HCT116 (cell line): ENCODE measurements around the gene KCND3. TPM values are rescaled to one million over a fixed set of nuclear protein-coding genes. Genes with fewer than 3 reads are reported as not detected.

ENCODE experiments used
- ATAC-seq: fragments of 200-7000 bp; cut with Tn5 transposase; 2 replicates; pipeline ENCODE4 v1.9.1; 2020; ENCODE audit warnings: mild to moderate bottlenecking, moderate library complexity
- BruUV-seq: library from RNA; stranded (reverse); fragments of 400-500 nt; replicated peaks from 2 replicates; lab custom pipeline; 2021; lab: Mats Ljungman, UMichigan
- CTCF ChIA-PET: fragments of 300-600 bp; sonication (Branson Sonifier 250); formaldehyde crosslinking; loops from one replicate; lab custom pipeline; 2021; ENCODE audit warnings: antibody characterized with exemption; lab: Charles Lee
- POLR2A ChIA-PET: fragments of 300-600, 350-600 bp; sonication (Branson Sonifier 250); formaldehyde crosslinking; loops from one replicate; lab custom pipeline; 2021; ENCODE audit warnings: antibody characterized with exemption; lab: Charles Lee
- RAD21 ChIA-PET, 2 experiments: fragments of 300-600 bp; sonication (Branson Sonifier 250); formaldehyde crosslinking; loops; one replicate each; lab custom pipeline; 2023; ENCODE audit warnings: low total read pairs in 2 of 2; ENCODE audit not compliant: uncharacterized antibody in 2 of 2, unreplicated experiment in 2 of 2, low non-redundant PET in 1 of 2; lab: Charles Lee
- DNase-seq: peaks from one replicate; pipeline ENCODE4 v3.0.0-alpha.2; 2010; ENCODE audit warnings: low read depth, low spot score
- H2AFZ ChIP-seq: fragments of 200-600 bp; shearing (Covaris generic), sonication (generic); 2 replicates; pipeline ENCODE4 v1.6.1; 2017; ENCODE audit warnings: low read depth, mixed run types, mixed read lengths, antibody characterized with exemption, low read length; ENCODE audit not compliant: poor library complexity, severe bottlenecking
- H3K27ac ChIP-seq: 2 replicates; pipeline ENCODE4 v1.5.1; 2012; ENCODE audit warnings: low read depth, low read length
- H3K27me3 ChIP-seq: fragments of 200-600 bp; sonication (generic); 2 replicates; pipeline ENCODE4 v1.6.1; 2016; ENCODE audit warnings: mixed run types, low read length, mixed read lengths; ENCODE audit not compliant: insufficient read depth
- H3K36me3 ChIP-seq, 2 experiments: fragments of 200-500 bp in 1 of 2; fragments of 200-600 bp in 1 of 2; sonication (Bioruptor generic) in 1 of 2; sonication (generic) in 1 of 2; 2 replicates each; pipeline versions ENCODE4 v1.5.1 to v1.6.1; 2014 to 2016; ENCODE audit warnings: low read length in 2 of 2, inconsistent platforms in 1 of 2, mixed read lengths in 1 of 2, mixed run types in 1 of 2; ENCODE audit not compliant: insufficient read depth in 2 of 2, control insufficient read depth in 1 of 2
- H3K4me1 ChIP-seq, 2 experiments: fragments of 200-600 bp in 1 of 2; sonication (generic) in 1 of 2; 2 replicates each; pipeline versions ENCODE4 v1.5.1 to v1.6.1; 2012 to 2017; ENCODE audit warnings: low read length in 2 of 2, inconsistent platforms in 1 of 2, mild to moderate bottlenecking in 1 of 2, mixed read lengths in 1 of 2, mixed run types in 1 of 2, moderate library complexity in 1 of 2; ENCODE audit not compliant: insufficient read depth in 2 of 2, control insufficient read depth in 1 of 2
- H3K4me2 ChIP-seq: fragments of 200-600 bp; sonication (generic); 2 replicates; pipeline ENCODE4 v1.6.1; 2017; ENCODE audit warnings: mixed run types, low read length, mixed read lengths
- H3K4me3 ChIP-seq, 2 experiments: fragments of 200-600 bp in 1 of 2; sonication (generic) in 1 of 2; replicated peaks in 1 of 2; 2 replicates each; pipeline ENCODE4 v1.5.1; 2011 to 2016; ENCODE audit warnings: low read length in 2 of 2, control low read depth in 1 of 2, low read depth in 1 of 2, mild to moderate bottlenecking in 1 of 2, mixed read lengths in 1 of 2, mixed run types in 1 of 2
- H3K79me2 ChIP-seq: fragments of 200-600 bp; sonication (generic); 2 replicates; pipeline ENCODE4 v1.6.1; 2017; ENCODE audit warnings: mild to moderate bottlenecking, mixed run types, low read length, moderate library complexity, mixed read lengths; ENCODE audit not compliant: insufficient read depth
- H3K9ac ChIP-seq: fragments of 200-600 bp; sonication (generic); 2 replicates; pipeline ENCODE4 v1.6.1; 2016; ENCODE audit warnings: low read length, mixed read lengths
- H3K9me2 ChIP-seq: fragments of 200-600 bp; sonication (generic), shearing (Covaris generic); 2 replicates; pipeline ENCODE4 v1.6.1; 2017; ENCODE audit warnings: mixed run types, mild to moderate bottlenecking, moderate library complexity; ENCODE audit not compliant: insufficient read depth
- H3K9me3 ChIP-seq, 2 experiments: fragments of 200-500 bp in 1 of 2; fragments of 200-600 bp in 1 of 2; sonication (Bioruptor generic) in 1 of 2; sonication (generic) in 1 of 2; 2 replicates each; pipeline ENCODE4 v1.6.1; 2014 to 2017; ENCODE audit warnings: low read length in 2 of 2, mixed read lengths in 2 of 2, inconsistent platforms in 1 of 2, low read depth in 1 of 2, mild to moderate bottlenecking in 1 of 2, mixed run types in 1 of 2, moderate library complexity in 1 of 2; ENCODE audit not compliant: control insufficient read depth in 1 of 2, insufficient read depth in 1 of 2
- H4K20me1 ChIP-seq: fragments of 200-600 bp; sonication (generic), shearing (Covaris generic); 2 replicates; pipeline ENCODE4 v1.6.1; 2017; ENCODE audit warnings: mixed run types, mild to moderate bottlenecking, moderate library complexity; ENCODE audit not compliant: insufficient read depth
- CBX3 ChIP-seq: IDR thresholded peaks from 2 replicates; pipeline ENCODE4 v1.6.1; 2012; ENCODE audit warnings: low read depth
- CEBPB ChIP-seq: IDR thresholded peaks from 2 replicates; pipeline ENCODE4 v1.6.1; 2012; ENCODE audit warnings: low read depth
- EGR1 ChIP-seq: IDR thresholded peaks from 2 replicates; pipeline ENCODE4 v1.6.1; 2012; ENCODE audit warnings: low read depth
- ELF1 ChIP-seq: IDR thresholded peaks from 2 replicates; pipeline ENCODE4 v1.6.1; 2012; ENCODE audit warnings: low read depth, borderline replicate concordance
- EZH2 ChIP-seq: fragments of 200-600 bp; sonication (generic); IDR thresholded peaks from 2 replicates; pipeline ENCODE4 v1.6.1; 2017; ENCODE audit warnings: antibody characterized with exemption, mixed run types
- EZH2phosphoT487 ChIP-seq: fragments of 200-600 bp; IDR thresholded peaks from 2 replicates; pipeline ENCODE4 v1.6.1; 2018; ENCODE audit warnings: antibody characterized with exemption, borderline replicate concordance
- FOSL1 ChIP-seq: IDR thresholded peaks from 2 replicates; pipeline ENCODE4 v1.6.1; 2012; ENCODE audit warnings: low read depth
- JUND ChIP-seq: IDR thresholded peaks from 2 replicates; pipeline ENCODE4 v1.6.1; 2012
- POLR2A ChIP-seq: IDR thresholded peaks from 2 replicates; pipeline ENCODE4 v1.7.0; 2011; ENCODE audit warnings: borderline replicate concordance; ENCODE audit not compliant: insufficient read depth, insufficient read length; ENCODE audit errors: extremely low read depth
- POLR2AphosphoS5 ChIP-seq: IDR thresholded peaks from 2 replicates; pipeline ENCODE4 v1.6.1; 2011; ENCODE audit warnings: mild to moderate bottlenecking, low read depth, low read length, moderate library complexity
- RAD21 ChIP-seq: IDR thresholded peaks from 2 replicates; pipeline ENCODE4 v1.6.1; 2012; ENCODE audit warnings: low read depth, mild to moderate bottlenecking
- REST ChIP-seq: IDR thresholded peaks from 2 replicates; pipeline ENCODE4 v1.6.1; 2012; ENCODE audit warnings: low read depth
- SIN3A ChIP-seq: IDR thresholded peaks from 2 replicates; pipeline ENCODE4 v1.6.1; 2012; ENCODE audit warnings: low read depth
- SP1 ChIP-seq: IDR thresholded peaks from 2 replicates; pipeline ENCODE4 v1.6.1; 2012; ENCODE audit warnings: low read depth
- TCF7L2 ChIP-seq: IDR thresholded peaks from 2 replicates; pipeline ENCODE4 v1.7.0; 2011; ENCODE audit warnings: borderline replicate concordance, inconsistent platforms; ENCODE audit not compliant: insufficient read depth, insufficient read length; ENCODE audit errors: extremely low read depth
- YY1 ChIP-seq: IDR thresholded peaks from 2 replicates; pipeline ENCODE4 v1.6.1; 2011; ENCODE audit warnings: low read length, low read depth, moderate library complexity, mild to moderate bottlenecking; ENCODE audit not compliant: insufficient replicate concordance; ENCODE audit errors: extremely low read depth
- ZBTB33 ChIP-seq: IDR thresholded peaks from 2 replicates; pipeline ENCODE4 v1.6.1; 2011; ENCODE audit warnings: mild to moderate bottlenecking, low read length, moderate library complexity; ENCODE audit not compliant: insufficient replicate concordance; ENCODE audit errors: extremely low read depth
- ZFX ChIP-seq: fragments of 450-650 bp; IDR thresholded peaks from 2 replicates; pipeline ENCODE4 v1.6.1; 2017
- ZNF274 ChIP-seq: fragments of 200-500 bp; sonication (Bioruptor generic); IDR thresholded peaks from 2 replicates; pipeline ENCODE4 v1.6.1; 2014; ENCODE audit warnings: mild to moderate bottlenecking, low read depth, low read length, inconsistent platforms
- intact Hi-C: fragments of 100-400 bp; cut with micrococcal nuclease; formaldehyde crosslinking; loops from 2 replicates; pipeline ENCODE4 v1.10.0; 2022
- total RNA-seq: library from RNA; stranded (reverse); gene quantifications from one replicate; pipeline ENCODE4 v1.2.1, GENCODE V29; 2021; ENCODE audit not compliant: unreplicated experiment

The KCND3 gene
- total RNA-seq, 1 experiment from 2014 or later, result 0.44 TPM

GRCh38 chr1:111923766-111924165 lies 65.7 kb downstream of the KCND3 start:
- DNase-seq, result no peak
- no peaks in the 10 kb centered on the region for H3K9me2 ChIP-seq
- H3K4me2 ChIP-seq, result no peak overlapping the region
- H3K36me3 ChIP-seq, result no peaks in the 10 kb centered on the region
- H3K27me3 ChIP-seq, result peaks cover 19% of the 10 kb centered on the region; the same call in 1 of the 2 replicates
- ChIA-PET RAD21 (no interaction called here), POLR2A (no interaction called here), CTCF (no interaction called here)
- no TSS peak for BruUV-seq
- TF ChIP-seq EZH2phosphoT487, result no peak
- TF ChIP-seq RAD21, result no peak
- no peak for TF ChIP-seq CEBPB
- TF ChIP-seq POLR2AphosphoS5, result no peak
- TF ChIP-seq ZBTB33, result no peak
- no peak for TF ChIP-seq SIN3A
- TF ChIP-seq EZH2, result no peak
- TF ChIP-seq REST, result no peak
- no peak for TF ChIP-seq CBX3
- no peak for TF ChIP-seq ZNF274
- TF ChIP-seq POLR2A, result no peak
- TF ChIP-seq ELF1, result no peak
- TF ChIP-seq EGR1, result no peak
- no peak for TF ChIP-seq JUND
- no peak for TF ChIP-seq YY1
- no peak for TF ChIP-seq FOSL1
- no peak for TF ChIP-seq TCF7L2
- no peak for TF ChIP-seq ZFX
- TF ChIP-seq SP1, result no peak
- intact Hi-C loops, result no loop called here
- H4K20me1 ChIP-seq, result no peaks in the 10 kb centered on the region
- ATAC-seq, result no peak
- H2AFZ ChIP-seq, result no peak overlapping the region
- no peaks in the 10 kb centered on the region; a peak in 1 of 4 replicates for H3K4me1 ChIP-seq
- no peaks in the 10 kb centered on the region for H3K79me2 ChIP-seq
- H3K9ac ChIP-seq, result no peak overlapping the region
- H3K27ac ChIP-seq, result no peak overlapping the region
- no peaks in the 10 kb centered on the region for H3K9me3 ChIP-seq
- H3K4me3 ChIP-seq, result no peak overlapping the region
